Activated CD8-positive, alpha-beta memory T cell treated with anti-CD3 and anti-CD28 coated beads, Interleukin-2, amount 50 U/mL, for 48 hours (primary cell): ENCODE data around the gene BICDL1.
A peak's percentile ranks its signal among the peaks of the same experiment; 100 is the strongest.

Source experiments
- DNase-seq: peaks from one replicate; pipeline ENCODE4 v3.0.0-alpha.2; 2020

Gene BICDL1

GRCh38 chr12:119988472-119989360 lies at the start of gene BICDL1:
TSS of gene BICDL1 (plus strand) at chr12:119989236. CDS start at chr12:119989869, 633 bp downstream.
- DNase-seq, result peak; percentile 98

GRCh38 chr12:119940897-119941296 lies 48.1 kb upstream of the BICDL1 start:
- no peak for DNase-seq

GRCh38 chr12:119942386-119942785 lies 46.6 kb upstream of the BICDL1 start:
- no peak for DNase-seq

GRCh38 chr12:119946213-119946612 lies 42.8 kb upstream of the BICDL1 start:
- DNase-seq, result no peak

- DNase-seq, result no peak
Measured at GRCh38 chr12:119949145-119949544, 39.9 kb upstream of the BICDL1 start.

GRCh38 chr12:119949594-119949993 lies 39.4 kb upstream of the BICDL1 start:
- DNase-seq, result no peak

- DNase-seq, result no peak
Measured at GRCh38 chr12:119956047-119956446, 33.0 kb upstream of the BICDL1 start.

- DNase-seq, result no peak
Measured at GRCh38 chr12:119957135-119957534, 31.9 kb upstream of the BICDL1 start.

GRCh38 chr12:119959435-119959834 lies 29.6 kb upstream of the BICDL1 start:
- DNase-seq, result no peak

- DNase-seq, result no peak
Measured at GRCh38 chr12:119964123-119964522, 24.9 kb upstream of the BICDL1 start.

GRCh38 chr12:119964929-119965328 lies 24.1 kb upstream of the BICDL1 start:
- DNase-seq, result no peak

- DNase-seq, result peak; percentile 39
Measured at GRCh38 chr12:119980242-119980641, 8.8 kb upstream of the BICDL1 start.

- DNase-seq, result peak; percentile 48
Measured at GRCh38 chr12:119980702-119981101, 8.3 kb upstream of the BICDL1 start.

- no peak for DNase-seq
Measured at GRCh38 chr12:119989361-119989730, 310 bp downstream of the BICDL1 start.

- peak; percentile 88 for DNase-seq
Measured at GRCh38 chr12:119989731-119990381, 820 bp downstream of the BICDL1 start.

GRCh38 chr12:119990382-119990874 lies 1.4 kb downstream of the BICDL1 start:
- DNase-seq, result peak; percentile 47

GRCh38 chr12:119992129-119992705 lies 3.2 kb downstream of the BICDL1 start:
- peak; percentile 52 for DNase-seq

GRCh38 chr12:119994892-119995658 lies 6.0 kb downstream of the BICDL1 start:
- DNase-seq, result no peak

GRCh38 chr12:119996417-119996816 lies 7.4 kb downstream of the BICDL1 start:
- no peak for DNase-seq

- DNase-seq, result peak; percentile 45
Measured at GRCh38 chr12:119998471-119999245, 9.6 kb downstream of the BICDL1 start.

GRCh38 chr12:120000556-120000955 lies 11.5 kb downstream of the BICDL1 start:
- no peak for DNase-seq
